ENCODE data around the gene ANKRD49.

GRCh38 chr11:94513091-94513490 is 19.3 kb downstream of the ANKRD49 start:
- TF ChIP-seq EP300 (IDR thresholded peaks at IDR 0.05; ENCODE audit: borderline replicate concordance) (no peak), TEAD4 (IDR thresholded peaks at IDR 0.05) (no peak), USF1 (IDR thresholded peaks at IDR 0.05) (no peak), MAX (IDR thresholded peaks at IDR 0.05) (no peak), FOXM1 (IDR thresholded peaks at IDR 0.05; ENCODE audit: borderline replicate concordance, low read depth) (no peak)
